ENCODE data around the gene IL10. TPM values are rescaled to one million over a fixed set of nuclear protein-coding genes. Genes with fewer than 3 reads are reported as not detected.
"Not testable (repeated sequence)": the region's sequence is repeated elsewhere in the genome, so short reads cannot be mapped to it uniquely, and the experiment has no call there.

Gene IL10
- total RNA-seq, 1 donor from 2014 or later, result not detected

DNA sequence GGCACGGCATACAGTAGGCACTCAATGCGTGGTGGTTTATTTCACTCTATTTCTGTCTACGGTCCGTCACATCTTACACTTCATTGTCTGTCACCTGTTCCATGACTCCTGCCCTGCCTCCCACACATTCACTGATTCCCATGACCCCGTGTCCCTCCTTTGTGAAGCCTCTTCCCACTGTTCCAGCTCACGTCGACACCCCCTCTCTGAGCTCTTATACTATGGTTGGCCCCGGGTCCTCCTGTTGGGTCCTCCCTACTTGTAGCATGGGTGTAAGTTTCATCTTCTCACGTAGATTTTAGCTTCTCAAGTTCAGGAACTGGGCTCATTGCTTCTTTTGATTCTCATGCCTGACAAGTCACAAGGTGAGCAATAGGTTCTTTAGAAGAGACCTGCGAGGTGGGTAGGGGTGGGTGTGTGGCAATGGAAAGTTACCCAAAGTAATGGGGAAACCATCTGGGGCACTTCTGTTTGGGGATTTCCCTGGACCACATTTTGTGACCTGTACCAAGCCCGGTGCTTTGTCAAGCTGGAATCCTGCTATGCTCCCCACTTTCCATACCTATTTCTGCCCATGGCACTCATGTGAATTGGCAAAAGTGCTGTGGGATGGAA, 22.1 kb upstream of the IL10 start:
- no peak for DNase-seq (ENCODE audit: low read depth)

GRCh38 chr1:206793620-206794019, 21.3 kb upstream of the IL10 start:
- DNase-seq (ENCODE audit: low read depth), result no peak

DNA sequence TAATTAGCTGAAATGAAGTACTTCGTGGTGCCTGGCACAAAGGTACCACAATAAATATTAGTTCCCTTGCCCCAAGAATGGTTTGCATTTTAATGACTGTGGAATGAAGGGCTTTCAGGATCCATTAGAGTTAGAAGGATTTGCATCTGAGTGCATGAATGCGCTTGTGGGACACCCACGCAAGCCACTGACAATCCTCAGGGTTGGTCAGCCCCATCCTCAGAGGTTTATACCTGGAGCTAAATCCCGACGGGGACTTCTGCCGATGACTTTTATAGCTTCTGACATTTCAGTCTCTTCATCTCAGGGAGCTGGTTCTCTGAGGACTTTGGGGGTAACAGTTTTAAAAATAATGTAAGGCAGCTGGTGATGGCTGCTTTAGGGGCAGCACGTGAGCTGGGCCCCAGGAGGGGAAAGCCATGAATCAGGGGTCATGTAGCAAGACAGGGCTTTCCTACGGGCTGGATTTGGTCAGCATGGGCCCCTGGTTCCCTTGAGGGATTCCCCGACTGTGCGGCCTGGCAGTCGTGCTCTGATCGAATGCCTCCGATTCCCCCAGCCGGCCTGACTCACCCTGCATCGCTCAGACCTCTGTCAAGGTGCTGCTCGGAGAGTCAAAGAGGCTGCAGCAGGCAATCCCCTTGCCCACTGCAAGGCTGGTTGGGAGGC, 20.8 kb upstream of the IL10 start:
- DNase-seq (ENCODE audit: low read depth), result no peak

- no peak for DNase-seq (ENCODE audit: low read depth)
Measured at GRCh38 chr1:206790502-206791250, 18.4 kb upstream of the IL10 start.

DNA sequence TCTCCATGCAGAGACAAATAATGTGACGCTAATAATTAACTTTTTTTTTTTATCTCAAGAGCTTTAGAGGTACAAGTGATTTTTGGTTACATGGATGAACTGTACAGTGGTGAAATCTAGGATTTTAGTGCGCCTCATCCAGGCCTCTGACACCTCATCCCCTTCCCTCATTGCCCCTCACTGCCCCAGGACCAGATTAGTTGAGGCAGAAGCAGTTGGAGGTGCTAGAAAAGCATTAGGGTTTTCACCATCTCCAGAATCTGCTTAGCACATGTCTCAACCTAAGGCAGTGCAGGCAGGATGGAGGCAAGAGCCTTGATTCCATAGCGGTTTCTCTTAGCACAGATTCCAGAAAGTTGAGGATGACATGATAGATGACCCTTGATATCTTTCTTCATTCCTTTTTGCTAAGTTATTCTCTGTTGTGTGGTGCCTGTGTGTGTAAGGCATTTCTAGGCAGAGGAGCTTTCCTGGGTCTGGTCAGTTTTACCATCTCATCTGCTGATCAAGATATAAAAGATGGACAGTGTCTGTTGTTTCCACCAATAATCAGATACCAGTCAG, 16.3 kb upstream of the IL10 start:
- DNase-seq (ENCODE audit: low read depth), result no peak

GRCh38 chr1:206787891-206788290, 15.6 kb upstream of the IL10 start:
- peak; percentile 18 for DNase-seq (ENCODE audit: low read depth)

DNA sequence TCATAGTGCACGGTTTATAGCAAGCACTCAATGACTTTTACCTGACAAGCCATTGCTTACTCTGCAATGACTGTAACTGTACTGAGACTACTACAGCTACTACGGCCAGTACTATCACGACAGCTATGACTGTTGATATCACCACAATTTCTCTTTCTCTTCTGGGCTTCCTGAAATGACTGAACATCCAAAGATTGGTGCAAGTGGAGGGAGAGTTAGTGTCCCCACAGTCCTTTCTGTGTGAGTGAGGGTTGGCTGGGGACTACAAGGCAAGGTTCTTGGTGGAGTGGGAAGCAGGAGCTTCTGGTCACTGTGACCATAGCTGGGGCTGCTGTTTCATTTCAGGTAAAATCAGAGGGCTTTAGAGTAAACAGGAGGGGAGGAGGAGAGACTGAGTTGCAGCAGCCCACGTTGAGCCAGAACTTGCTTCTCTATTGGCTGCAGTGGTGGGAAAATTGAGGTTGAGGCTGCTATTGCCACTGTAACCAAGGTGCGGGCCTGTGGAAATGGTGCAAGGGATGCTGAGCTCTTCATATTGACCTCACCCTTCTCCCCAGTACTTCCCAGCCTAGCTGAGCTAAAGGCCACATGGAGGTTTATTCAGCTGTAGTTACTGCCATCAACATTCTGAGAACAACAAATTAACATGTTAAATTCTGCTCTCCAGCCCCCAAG, 14.1 kb upstream of the IL10 start:
- DNase-seq (ENCODE audit: low read depth), result no peak

DNA sequence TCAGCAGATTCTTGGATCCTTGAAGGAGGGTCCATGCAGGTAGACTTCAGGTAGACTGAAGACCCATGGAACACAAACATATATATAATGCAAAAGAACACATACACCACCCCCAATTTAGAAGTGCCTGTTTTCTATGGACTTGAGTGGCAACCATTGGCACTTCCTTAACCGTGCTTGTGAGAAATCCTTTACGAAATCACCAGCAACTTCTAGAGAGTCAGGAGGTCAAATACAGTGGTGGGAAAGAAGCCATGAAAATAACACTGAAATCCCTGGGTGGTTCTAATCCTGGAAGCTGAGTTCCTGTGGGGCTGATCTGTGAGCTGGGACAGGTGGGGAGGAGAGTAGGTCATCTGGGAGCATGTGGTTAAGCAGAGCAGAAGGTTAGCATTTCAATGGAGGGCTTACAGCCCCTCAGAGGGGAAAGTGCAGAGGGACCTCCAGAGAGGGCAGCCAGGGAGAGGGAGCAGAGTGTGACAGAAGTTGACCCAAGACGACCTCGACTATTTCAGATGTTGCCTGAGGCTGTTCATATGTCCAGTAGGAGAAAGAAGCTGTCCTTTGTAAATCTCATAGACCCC, 13.0 kb upstream of the IL10 start:
- no peak for DNase-seq (ENCODE audit: low read depth)

DNA sequence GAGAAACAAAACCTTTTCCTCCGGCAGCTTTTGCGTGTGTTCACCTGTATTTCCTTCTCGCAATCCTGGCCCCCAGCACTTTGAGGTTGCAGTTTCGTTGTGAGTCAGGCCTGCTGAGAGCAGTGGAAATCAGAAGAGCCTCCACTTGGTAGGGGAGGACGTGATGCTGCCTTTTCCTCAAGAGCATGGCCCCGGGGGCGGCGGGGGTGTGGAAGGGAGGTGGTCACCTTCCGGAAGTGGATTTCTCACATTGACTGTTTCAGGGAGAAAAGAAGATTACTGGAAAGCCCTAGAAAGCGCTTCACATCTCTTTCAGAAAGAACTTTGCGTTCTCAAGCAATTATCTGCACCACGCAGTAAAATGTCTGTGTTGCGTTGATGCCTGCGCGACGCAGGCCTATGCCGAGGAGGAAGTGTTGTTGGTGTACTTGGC, 12.2 kb upstream of the IL10 start:
- no peak for DNase-seq (ENCODE audit: low read depth)

DNA sequence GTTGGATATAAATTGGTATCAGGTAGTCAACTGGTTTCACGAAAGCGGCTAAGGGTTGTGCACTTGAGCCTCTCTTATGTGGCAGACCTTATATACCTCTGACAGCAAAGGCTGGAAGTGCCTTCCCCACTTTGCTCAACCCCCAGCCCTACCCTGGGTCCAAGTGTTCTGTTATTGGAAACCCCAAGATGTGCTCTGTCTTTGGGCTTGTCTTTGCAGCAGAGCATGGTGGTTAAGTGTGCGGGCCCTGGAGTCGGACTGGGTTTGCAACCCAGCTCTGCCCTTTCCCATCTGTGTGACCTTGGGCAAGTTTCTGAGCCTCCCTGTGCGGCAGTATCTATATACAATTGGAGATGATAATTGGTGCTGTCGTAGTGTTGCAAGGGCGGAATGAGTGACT, 11.2 kb upstream of the IL10 start:
- no peak for DNase-seq (ENCODE audit: low read depth)

GRCh38 chr1:206782448-206782847, 10.2 kb upstream of the IL10 start:
- DNase-seq (ENCODE audit: low read depth), result no peak

DNA sequence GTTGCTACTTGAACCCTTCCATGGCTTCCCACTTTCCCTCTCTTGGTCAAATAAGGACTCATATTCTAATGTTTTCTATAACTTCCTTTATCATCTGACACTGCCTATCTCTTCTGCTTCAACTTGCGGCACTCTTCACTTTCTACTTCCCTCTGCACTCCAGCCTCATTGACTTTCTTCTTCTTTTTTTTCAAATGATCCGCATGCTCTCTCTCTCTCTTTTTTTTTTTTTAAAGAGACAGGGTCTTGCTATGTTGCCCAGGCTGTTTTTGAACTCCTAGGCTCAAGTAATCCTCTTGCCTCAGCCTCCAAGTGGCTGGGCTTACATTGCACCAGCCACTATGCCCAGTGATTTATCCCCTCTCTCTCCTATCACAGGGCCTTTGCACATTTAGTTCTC, 7.3 kb upstream of the IL10 start:
- DNase-seq (ENCODE audit: low read depth), result no peak

DNA sequence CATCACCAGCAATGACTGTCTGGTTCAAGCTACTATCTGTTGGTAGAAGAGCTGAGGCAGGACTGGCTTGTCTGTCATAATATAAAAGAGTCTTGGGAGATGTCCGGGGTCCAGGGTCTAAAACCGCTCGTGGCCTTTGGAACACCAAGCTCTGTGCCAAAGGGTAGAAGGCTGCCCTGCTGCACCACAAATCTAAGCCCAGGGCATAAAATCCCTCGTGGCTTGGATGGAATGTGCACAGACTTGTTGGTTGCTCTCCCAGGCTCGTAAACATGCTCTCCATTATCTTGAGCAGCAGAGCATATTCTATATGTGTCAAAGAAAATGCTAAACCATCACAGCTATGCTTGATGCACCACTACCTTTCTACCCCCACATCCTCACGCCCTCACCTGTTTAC, 6.6 kb upstream of the IL10 start:
- DNase-seq (ENCODE audit: low read depth), result not testable (repeated sequence)

DNA sequence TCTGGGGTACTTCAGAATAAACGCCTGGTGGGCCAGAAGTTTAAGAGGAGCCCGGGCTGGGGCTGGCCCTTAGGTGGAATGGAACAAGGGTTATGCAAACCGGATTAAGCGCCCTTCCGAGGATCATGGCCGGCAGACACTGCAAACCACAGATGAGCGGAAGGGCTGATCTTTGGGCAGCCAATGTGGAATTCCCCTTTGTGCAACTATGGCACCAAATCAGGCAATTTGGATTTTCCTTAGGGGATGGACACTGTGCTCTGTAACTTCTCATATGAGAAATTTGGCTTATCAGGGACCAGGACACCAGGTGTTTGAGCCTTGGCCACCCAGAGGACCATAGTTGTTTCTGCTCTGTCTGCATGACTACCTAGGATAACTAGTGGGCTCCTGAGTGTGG, 5.7 kb upstream of the IL10 start:
- DNase-seq (ENCODE audit: low read depth), result no peak

DNA sequence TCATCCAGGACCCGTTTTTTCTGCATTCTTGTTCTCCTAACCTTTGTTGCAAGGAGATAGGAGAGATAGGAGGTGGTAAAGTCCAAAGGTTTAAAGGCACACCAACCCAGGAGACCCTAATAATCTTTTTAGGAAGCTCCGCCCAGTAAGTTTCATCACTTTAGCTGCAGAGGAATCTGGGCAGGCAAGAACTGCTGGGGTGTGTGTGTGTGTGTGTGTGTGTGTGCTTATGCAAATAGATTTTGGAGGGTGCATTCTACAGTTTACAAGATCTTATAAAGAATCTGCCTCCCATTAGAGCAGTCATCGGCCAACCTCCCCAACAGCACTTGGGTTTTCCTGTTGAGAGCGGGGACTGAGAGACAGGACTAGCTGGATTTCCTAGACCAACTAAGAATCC, 3.9 kb upstream of the IL10 start:
- no peak for DNase-seq (ENCODE audit: low read depth)

DNA sequence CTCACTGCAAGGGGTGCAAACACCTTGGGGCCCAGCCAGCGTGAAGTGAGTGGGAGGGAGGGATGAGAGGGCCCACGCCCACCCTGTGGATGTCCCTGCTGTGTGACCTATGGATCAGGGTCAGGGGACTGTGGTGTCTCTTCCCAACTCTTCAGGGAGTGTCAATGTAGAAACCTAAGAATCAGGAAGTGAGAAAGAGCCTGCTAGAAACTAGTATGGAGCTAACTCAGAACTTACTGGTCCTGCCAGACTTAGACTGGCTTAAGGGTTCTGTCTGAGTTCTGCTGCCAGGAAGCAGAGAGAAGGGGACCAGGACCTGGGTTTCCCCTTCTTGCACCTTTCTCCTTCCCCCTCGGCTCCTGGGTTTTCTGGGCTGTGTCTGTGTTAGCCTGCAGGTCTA, 1.8 kb upstream of the IL10 start:
- DNase-seq (ENCODE audit: low read depth), result no peak

DNA sequence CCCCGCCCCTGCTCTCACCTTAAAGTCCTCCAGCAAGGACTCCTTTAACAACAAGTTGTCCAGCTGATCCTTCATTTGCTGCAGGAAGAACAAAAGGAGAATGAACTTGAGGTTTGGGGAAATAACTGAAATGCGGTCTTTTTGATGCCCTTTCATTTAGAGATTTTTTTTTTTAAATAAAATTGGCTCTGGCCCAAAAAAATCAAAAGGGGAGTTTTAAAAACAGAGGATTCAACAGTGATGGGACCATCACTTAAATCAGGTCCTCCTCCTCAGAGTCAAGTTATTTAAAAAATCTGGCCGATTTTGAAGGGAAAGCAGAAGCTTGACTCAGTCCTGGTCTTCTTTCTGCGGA, 979 bp downstream of the IL10 start:
- DNase-seq (ENCODE audit: low read depth), result no peak

DNA sequence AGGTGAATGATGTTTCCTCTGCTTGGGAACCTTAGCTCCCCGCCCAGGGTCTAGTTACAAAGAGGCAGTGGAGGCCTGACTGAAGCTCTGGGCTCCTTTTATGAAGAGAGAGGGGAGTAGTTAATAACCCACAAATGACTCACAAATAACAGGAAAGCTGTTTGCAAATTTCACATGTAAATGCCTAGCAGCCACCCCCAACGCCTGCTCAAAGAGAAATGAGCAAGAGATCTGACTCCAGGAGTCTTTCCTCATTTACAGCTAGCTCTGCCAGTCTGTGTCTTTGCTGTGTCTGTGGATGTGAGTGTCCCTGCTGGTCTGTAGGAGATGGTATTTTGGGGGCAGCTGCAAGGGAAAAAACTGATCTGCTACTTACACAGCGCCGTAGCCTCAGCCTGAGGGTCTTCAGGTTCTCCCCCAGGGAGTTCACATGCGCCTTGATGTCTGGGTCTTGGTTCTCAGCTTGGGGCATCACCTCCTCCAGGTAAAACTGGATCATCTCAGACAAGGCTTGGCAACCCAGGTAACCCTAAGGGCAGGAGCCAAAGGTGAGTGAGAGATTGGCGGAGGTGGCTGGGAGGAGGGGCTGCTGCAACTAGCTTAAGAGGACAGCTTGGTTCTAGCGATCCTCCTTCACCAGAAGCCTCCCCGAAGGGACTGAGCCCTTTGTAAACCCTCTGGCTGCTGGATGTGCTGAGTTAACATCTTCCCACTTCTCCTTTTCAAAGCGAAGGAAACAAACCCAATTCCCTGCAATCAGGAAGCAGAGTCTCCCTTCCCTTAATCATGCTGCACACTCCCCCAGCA, 1.6 kb downstream of the IL10 start, which contains the start of gene IL19:
IL19 (plus strand) TSS at position 243 of the 807 bp plus-strand sequence. CDS start 65,890 bp downstream, outside the sequence.
- DNase-seq (ENCODE audit: low read depth), result no peak

DNA sequence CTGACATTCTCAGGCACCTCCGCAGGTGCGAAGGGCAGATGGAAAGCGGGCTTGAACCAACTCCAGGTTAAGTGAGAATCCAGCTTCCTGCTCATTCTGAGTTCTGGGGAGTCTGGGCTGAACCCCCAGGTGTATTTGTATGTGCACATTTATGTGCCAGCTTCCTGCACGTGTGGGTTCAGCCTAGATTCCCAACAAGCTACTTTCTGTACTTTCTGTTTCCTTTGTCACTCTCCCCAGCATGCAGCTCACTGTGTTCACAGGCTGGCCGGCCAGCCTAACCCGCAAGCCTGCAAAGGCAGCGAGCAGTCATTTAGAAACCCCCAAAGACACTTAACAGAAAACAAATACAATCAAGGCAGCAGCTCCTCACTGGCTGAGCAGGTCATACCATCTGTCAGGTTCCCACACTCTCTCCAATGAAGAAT, 3.0 kb downstream of the IL10 start:
- DNase-seq (ENCODE audit: low read depth), result no peak

Measured in myocyte (in vitro differentiated cells).